SJSA1 (cell line): ENCODE measurements around the gene BIVM. TPM values are rescaled to one million over a fixed set of nuclear protein-coding genes. Genes with fewer than 3 reads are reported as not detected.

Source experiments
- DNase-seq, 2 experiments: peaks; one replicate each; pipeline ENCODE4 v3.0.0-alpha.2; 2015 to 2020; ENCODE audit warnings: low spot score in 2 of 2, low read depth in 1 of 2
- H3K27ac ChIP-seq: fragments of 250-450 bp; sonication (Bioruptor Pico); 2 replicates; pipeline ENCODE4 v1.5.1; 2020; ENCODE audit warnings: mild to moderate bottlenecking, moderate library complexity
- H3K27me3 ChIP-seq: fragments of 250-450 bp; sonication (Bioruptor Pico); replicated peaks from 2 replicates; pipeline ENCODE4 v1.5.1; 2020; ENCODE audit warnings: mild to moderate bottlenecking, moderate library complexity
- H3K36me3 ChIP-seq: fragments of 250-450 bp; sonication (Bioruptor Pico); 2 replicates; pipeline ENCODE4 v1.5.1; 2020; ENCODE audit warnings: mild to moderate bottlenecking
- H3K4me1 ChIP-seq: fragments of 250-450 bp; sonication (Bioruptor Pico); replicated peaks from 2 replicates; pipeline ENCODE4 v1.6.1; 2021; ENCODE audit warnings: mild to moderate bottlenecking
- H3K4me3 ChIP-seq: fragments of 250-450 bp; sonication (Bioruptor Pico); 2 replicates; pipeline ENCODE4 v1.5.1; 2020; ENCODE audit warnings: mild to moderate bottlenecking
- H3K9me3 ChIP-seq: fragments of 250-450 bp; sonication (Bioruptor Pico); replicated peaks from 2 replicates; pipeline ENCODE4 v1.5.1; 2020; ENCODE audit warnings: mild to moderate bottlenecking
- total RNA-seq: library from RNA; depleted of rRNA; stranded (reverse); fragments of >200 nt; shearing (Covaris generic); gene quantifications from 2 replicates; pipeline ENCODE4 v1.2.3, GENCODE V29; 2014

Gene BIVM
- total RNA-seq, 1 experiment from 2014 or later = 64.9 TPM

DNA sequence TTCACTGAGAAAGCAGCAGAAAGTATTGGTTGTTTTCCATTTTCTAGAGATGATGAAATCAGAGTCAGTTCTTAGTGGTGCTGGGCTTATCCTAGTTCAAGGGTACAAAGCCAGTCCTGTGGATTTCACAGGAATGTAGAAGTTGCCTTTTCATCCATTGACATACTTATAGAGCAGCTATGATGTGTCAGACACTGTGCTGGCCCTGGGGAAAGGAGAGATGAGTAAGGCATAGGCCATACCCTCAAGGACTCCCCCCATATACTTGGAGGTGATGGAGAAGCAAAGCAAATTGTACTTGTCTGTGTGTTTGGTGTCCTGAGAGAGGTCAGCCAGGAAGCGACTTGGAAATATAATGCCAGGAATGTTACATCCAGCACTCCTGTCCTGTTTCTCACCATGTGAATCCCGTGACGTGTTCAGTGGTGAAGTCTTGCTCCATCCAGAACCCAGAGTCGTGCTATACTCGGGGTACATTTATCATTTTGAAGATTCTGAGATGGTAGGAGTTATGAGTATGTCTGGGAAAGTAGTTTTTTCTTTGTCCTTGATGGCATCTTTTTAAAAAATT is 69.5 kb downstream of the BIVM start:
- Histone ChIP-seq H3K4me3 (no peak overlapping the region), H3K27me3 (no peaks in the 10 kb centered on the region), H3K4me1 (no peaks in the 10 kb centered on the region), H3K9me3 (no peaks in the 10 kb centered on the region), H3K36me3 (peaks cover 93% of the 10 kb centered on the region), H3K27ac (no peak overlapping the region)
- DNase-seq = no peak

DNA sequence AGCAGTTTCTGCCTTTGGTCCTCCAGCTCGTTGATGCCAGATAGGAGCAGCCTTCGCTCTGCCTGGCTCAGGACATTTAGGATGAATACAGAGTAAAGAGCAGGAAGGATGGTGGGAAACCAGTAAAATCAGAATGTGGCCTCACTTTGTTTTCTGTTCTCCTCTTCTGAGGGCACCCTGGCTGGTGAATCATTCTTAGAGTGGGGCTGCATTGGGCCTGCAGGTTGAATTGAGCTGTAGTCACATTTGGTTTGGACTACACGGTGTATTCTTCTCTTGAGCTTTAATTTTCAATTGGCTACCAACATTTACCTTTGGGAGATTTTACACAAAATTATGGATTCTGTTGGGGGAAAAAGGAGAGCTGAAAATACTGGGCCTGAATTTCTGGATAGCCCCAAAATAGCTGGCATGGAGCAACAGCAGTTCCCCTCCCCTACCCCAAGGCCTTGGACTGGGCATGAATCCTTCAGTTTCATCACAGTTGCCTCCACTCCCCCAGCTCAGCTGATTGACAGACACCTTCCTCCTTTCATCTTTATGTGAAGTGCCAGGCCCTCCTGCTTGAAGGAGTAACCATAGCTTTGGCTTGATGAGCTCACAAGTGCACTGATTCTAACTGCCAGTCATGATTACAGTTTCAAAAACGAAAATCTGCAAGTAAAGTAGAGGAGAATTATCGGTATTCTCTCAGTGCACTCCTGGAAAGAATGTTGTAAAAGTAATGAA is 71.2 kb downstream of the BIVM start:
- H3K4me1 ChIP-seq = no peaks in the 10 kb centered on the region
- no peaks in the 10 kb centered on the region for H3K27me3 ChIP-seq
- H3K27ac ChIP-seq = no peak overlapping the region
- H3K36me3 ChIP-seq = peaks cover 93% of the 10 kb centered on the region
- no peak for DNase-seq
- H3K4me3 ChIP-seq = no peak overlapping the region
- H3K9me3 ChIP-seq = no peaks in the 10 kb centered on the region

DNA sequence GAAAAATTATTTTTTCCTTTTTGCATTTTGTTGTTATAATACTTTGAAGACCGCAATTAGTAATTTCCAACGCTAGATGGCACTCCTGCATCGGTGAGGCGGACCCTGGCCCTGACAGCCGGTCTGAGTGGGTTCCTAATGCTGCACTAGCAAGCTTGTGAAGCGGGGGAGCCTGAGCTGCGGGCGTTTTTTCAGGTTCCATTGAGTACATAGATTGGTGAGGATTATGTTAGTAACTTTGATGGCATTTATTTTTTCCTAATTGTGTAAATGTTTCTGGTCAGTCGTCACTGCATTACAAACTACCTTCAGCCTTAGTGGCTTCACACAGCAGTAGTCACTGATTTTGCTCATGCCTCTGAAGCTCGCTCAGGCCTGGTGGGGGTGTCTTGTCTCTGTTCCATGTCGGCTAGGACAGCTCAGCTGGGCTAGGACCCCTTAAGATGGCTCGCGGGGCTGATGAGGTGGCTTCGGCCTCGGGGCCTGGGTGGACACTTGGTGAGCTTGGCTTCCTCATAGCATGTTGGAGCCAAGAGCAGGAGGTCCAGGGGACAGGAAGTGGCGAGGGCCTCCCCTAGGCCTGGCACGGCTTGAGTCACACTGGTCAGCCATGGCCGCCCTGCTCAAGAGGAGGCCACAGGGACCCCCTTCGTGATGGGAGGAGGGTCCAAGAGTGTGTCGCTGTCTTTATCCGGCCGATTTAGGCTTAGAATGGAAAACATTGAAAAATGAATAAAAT is 71.9 kb downstream of the BIVM start:
- H3K27ac ChIP-seq = no peak overlapping the region

DNA sequence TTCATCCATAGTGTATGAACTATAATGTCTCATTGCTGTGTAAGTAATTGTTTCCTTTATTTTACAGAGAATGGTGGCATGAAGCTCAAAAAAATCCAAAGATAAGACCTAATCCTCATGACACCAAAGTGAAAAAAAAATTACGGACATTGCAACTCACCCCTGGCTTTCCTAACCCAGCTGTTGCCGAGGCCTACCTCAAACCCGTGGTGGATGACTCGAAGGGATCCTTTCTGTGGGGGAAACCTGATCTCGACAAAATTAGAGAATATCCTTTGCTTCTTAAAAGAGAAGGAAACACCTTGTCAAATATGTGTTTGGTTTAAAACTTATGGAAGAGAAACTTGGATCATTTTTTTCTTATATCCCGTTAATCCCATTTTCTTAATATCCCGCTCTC is 73.2 kb downstream of the BIVM start:
- no peak for DNase-seq
- Histone ChIP-seq H3K4me1 (no peaks in the 10 kb centered on the region), H3K9me3 (no peaks in the 10 kb centered on the region), H3K27me3 (no peaks in the 10 kb centered on the region), H3K27ac (no peak overlapping the region), H3K4me3 (no peak overlapping the region), H3K36me3 (peaks cover 90% of the 10 kb centered on the region)

More for the DNA sequence above, 71.9 kb downstream of the BIVM start:
- H3K4me1 ChIP-seq = no peaks in the 10 kb centered on the region
- no peaks in the 10 kb centered on the region for H3K9me3 ChIP-seq
- H3K27me3 ChIP-seq = no peaks in the 10 kb centered on the region
- peak; percentile 71 to 82 for DNase-seq
- H3K4me3 ChIP-seq = no peak overlapping the region
- H3K36me3 ChIP-seq = peaks cover 93% of the 10 kb centered on the region

DNA sequence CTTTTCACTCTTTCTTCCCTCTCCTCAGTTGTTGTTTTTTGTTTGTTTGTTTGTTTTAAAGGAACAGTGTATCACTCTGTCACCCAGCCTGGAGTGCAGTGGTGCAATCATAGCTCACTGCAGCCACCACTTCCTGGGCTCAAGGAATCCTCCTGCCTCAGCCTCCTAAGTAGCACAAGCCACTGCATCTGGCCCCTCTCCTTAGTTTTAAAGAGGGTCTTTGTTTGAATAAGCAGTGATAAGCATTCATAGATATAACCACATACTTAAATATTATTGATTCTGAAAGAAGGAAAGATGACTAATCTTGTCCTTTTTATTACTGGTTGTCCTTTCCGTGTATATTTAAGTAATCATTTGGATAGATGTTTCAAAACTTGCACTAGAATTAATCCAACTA is 73.6 kb downstream of the BIVM start:
- Histone ChIP-seq H3K4me1 (no peaks in the 10 kb centered on the region), H3K4me3 (no peak overlapping the region), H3K36me3 (peaks cover 86% of the 10 kb centered on the region), H3K27me3 (no peaks in the 10 kb centered on the region), H3K27ac (no peak overlapping the region), H3K9me3 (no peaks in the 10 kb centered on the region)
- no peak for DNase-seq

DNA sequence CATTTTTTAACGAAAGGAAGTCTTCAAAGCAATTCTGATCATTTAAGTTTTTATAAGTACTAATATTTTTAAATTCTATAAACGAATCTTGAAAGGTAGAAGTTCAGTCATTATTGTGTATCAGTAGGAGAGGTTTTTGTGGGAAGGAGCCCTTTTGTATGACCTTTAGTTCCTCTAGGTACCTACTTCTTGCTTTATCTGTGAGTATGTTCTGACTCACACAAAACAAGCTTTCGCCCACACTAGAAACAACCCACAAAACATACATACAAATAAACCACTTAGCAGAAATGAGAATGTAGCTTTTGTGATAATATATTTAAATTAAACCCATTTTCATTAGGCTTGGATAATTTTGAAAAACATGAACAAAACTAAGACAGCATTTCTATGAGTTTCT is 74.7 kb downstream of the BIVM start:
- Histone ChIP-seq H3K27me3 (no peaks in the 10 kb centered on the region), H3K4me3 (no peak overlapping the region), H3K36me3 (peaks cover 77% of the 10 kb centered on the region), H3K4me1 (peaks cover 3% of the 10 kb centered on the region; the same call in 1 of the 2 replicates), H3K27ac (no peak overlapping the region), H3K9me3 (no peaks in the 10 kb centered on the region)
- DNase-seq = no peak

DNA sequence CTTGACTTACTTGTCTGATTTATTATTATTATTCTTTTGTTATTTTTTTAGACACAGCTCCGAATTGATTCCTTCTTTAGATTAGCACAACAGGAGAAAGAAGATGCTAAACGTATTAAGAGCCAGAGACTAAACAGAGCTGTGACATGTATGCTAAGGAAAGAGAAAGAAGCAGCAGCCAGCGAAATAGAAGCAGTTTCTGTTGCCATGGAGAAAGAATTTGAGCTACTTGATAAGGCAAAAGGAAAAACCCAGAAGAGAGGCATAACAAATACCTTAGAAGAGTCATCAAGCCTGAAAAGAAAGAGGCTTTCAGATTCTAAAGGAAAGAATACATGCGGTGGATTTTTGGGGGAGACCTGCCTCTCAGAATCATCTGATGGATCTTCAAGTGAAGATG is 76.3 kb downstream of the BIVM start:
- peaks cover 62% of the 10 kb centered on the region for H3K36me3 ChIP-seq
- H3K9me3 ChIP-seq = no peaks in the 10 kb centered on the region
- no peak overlapping the region for H3K27ac ChIP-seq
- H3K27me3 ChIP-seq = no peaks in the 10 kb centered on the region
- H3K4me1 ChIP-seq = peaks cover 3% of the 10 kb centered on the region; the same call in 1 of the 2 replicates
- DNase-seq = no peak
- no peak overlapping the region for H3K4me3 ChIP-seq

DNA sequence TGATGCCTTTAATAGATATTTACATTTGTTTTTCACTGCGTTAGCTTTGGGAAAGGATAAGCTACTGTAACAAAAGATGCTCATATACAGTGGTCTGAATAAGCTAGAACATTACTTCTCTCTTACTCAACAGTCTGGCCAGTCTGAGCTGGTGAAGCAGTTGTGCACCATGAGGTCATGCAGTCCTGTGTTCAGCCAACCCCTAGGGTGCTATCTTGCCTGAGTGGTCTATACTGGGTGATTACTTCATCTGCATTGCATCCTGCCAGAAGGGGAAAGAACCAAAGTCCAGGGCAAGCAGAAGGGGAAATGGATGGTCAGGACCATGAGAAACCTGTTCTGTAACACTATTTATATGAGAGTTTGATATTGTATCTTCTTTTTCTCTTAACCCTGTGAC is 78.4 kb downstream of the BIVM start:
- H3K9me3 ChIP-seq = no peaks in the 10 kb centered on the region

DNA sequence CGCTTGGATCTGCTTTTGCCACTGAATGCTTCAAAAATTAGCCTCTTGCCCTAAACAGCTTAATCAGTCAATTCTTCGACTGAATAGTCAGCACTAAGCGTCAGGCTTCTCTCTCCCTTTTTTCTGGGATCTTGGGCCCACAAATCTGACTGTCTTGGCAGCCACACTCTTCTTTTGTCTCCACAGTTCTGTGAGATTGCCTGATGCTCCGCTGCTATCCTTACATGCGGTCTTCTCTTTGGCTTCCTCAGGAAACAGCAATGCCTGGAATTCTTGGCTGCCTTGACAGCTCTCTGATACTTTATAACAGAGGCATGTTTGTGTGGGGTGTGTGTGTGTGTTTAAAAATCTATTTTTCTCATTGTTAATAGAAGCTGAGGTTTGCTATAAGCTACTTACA is 79.6 kb downstream of the BIVM start:
- no peak overlapping the region for H3K27ac ChIP-seq

More for the DNA sequence above, 78.4 kb downstream of the BIVM start:
- Histone ChIP-seq H3K27me3 (no peaks in the 10 kb centered on the region), H3K27ac (no peak overlapping the region), H3K4me1 (peaks cover 3% of the 10 kb centered on the region; the same call in 1 of the 2 replicates), H3K4me3 (no peak overlapping the region), H3K36me3 (peaks cover 46% of the 10 kb centered on the region)
- DNase-seq = no peak

DNA sequence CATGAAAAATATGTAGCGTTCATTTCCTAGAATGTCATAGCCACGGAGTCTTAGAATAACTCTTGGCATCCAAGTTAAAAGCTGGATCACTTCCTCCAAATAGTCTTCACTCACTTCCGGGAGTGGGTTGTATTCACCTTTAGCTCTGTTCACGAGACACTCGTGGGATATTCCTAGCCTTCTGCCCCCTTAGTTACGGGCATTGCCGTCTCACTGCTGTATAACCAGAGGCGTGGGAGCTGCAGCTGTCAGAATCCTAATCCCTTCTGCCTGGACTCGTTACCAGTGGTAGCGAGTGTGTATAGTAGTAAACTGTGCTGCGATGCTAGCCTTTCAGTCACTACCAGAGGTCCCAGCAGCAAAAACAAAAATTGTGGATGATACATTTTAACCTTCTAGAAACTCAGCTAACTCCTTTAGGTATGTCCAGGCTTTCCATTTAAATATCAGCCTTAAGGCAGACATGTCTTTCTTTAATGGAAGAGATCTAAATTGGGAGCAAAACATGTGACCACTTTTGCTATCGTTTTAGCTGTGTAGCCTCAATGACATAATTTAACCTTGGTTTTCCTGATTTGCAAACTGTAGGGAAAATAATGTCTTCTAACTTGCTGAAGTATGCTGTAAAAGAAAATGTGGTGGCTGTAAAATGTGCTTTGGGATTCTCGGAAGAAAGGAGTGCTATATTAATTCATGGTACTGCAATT is 81.0 kb downstream of the BIVM start:
- H3K4me3 ChIP-seq = no peak overlapping the region
- no peak for DNase-seq
- no peaks in the 10 kb centered on the region for H3K9me3 ChIP-seq
- H3K27me3 ChIP-seq = peaks cover 4% of the 10 kb centered on the region; the same call in 1 of the 2 replicates
- H3K4me1 ChIP-seq = peaks cover 3% of the 10 kb centered on the region; the same call in 1 of the 2 replicates
- H3K36me3 ChIP-seq = peaks cover 19% of the 10 kb centered on the region
- H3K27ac ChIP-seq = no peak overlapping the region

More for the DNA sequence above, 79.6 kb downstream of the BIVM start:
- Histone ChIP-seq H3K27me3 (no peaks in the 10 kb centered on the region), H3K4me1 (peaks cover 3% of the 10 kb centered on the region; the same call in 1 of the 2 replicates), H3K36me3 (peaks cover 34% of the 10 kb centered on the region), H3K9me3 (no peaks in the 10 kb centered on the region), H3K4me3 (no peak overlapping the region)
- DNase-seq = peak in 1 of 2 experiments; percentile 49

DNA sequence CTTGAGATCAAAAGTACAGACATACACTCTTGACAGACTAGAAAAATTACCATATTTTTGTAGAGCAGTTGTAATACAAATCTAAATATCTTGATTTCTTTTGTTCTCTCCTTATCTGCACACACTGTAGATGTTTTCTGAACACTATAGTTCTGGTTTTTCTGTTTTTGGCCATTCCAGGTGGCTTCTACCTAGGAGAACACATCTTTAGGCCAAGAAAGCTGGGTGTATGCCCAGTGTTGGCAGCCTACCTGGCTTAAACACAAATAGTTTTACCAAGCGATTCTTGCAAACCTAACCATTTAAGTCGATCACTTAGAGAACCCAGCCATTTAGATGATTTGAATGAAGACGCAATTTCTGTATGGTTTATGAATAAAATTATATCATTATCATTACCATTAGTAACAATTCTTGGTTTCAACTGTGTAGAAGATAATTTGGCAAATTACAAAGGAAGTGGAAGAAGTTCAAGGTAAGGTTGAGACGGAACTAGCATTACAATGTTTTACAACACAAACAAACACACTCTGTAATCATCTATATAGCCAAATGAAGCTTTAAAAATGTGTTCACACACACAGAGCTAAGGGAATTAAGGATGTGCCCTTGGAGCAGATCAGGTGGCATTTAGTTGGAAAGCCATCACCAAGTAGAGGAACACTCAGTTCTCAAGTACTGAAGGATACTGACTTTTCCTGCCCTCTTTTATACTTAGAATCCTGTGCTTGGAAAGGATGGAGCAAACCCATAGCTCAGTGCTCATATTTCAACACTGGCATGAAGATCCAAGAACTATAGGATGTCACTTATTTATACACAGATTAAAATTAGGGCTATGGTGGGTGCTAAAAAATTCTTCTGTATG is 83.1 kb downstream of the BIVM start:
- H3K36me3 ChIP-seq = no peaks in the 10 kb centered on the region
- no peak overlapping the region for H3K27ac ChIP-seq
- peaks cover 8% of the 10 kb centered on the region for H3K27me3 ChIP-seq
- no peaks in the 10 kb centered on the region for H3K9me3 ChIP-seq
- H3K4me1 ChIP-seq = peaks cover 3% of the 10 kb centered on the region; the same call in 1 of the 2 replicates
- no peak for DNase-seq
- no peak overlapping the region for H3K4me3 ChIP-seq
